Iris pigment epithelial cell (primary cell): Measurements from ENCODE around the gene TYMP.

Experiments
- DNase-seq: peaks from one replicate; pipeline ENCODE4 v3.0.0-alpha.2; 2011; ENCODE audit warnings: low read depth

TYMP gene

GRCh38 chr22:50483556-50483955, 46.3 kb downstream of the TYMP start:
- no peak for DNase-seq

DNA sequence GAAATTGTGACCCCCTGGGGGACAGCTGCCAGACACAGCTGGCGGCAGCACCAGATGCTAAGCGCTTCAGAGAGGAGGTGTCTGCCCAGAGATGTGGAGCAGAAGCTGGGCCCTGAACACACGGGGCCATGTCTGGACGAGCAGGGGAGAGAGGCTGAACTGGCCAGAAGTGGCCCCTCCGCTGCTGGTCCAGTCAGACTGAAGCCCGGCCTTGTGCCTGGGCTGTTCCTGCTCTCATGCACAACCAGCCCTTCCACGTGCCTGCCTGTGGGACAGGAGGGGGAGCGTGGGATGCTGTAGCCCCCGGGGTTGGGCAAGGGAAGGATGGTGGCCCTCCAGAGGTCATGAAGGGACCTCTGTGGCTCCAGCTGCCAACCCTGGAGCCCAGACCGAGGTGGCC, 46.7 kb downstream of the TYMP start:
- no peak for DNase-seq

- no peak for DNase-seq
Measured at GRCh38 chr22:50482107-50483074, 47.4 kb downstream of the TYMP start.

GRCh38 chr22:50481440-50482106, 48.2 kb downstream of the TYMP start, which contains the start of gene ADM2:
Gene ADM2 (plus strand): TSS chr22:50481543. CDS start chr22:50481848, 305 bp downstream.
- DNase-seq, result no peak

DNA sequence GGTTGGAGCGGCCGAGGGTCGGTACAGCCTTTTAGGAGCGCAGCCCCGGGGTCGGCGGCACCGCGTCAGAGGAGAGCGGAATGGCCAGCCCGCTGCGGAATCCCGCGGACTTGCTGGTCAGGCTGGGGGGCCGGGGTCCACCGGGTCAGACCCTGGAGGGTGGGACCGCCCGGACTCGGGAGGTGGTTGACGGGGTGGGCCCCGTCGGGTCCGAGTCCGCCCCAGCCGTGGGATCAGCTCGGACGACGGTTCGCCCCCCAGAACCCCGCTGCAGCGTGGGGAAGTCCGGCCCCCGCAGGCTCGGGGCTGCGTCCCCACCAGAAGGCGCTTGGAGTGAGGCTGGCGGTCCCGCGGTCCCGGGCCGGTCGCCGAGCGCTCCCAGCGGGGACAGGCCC, 48.8 kb downstream of the TYMP start:
- no peak for DNase-seq

DNA sequence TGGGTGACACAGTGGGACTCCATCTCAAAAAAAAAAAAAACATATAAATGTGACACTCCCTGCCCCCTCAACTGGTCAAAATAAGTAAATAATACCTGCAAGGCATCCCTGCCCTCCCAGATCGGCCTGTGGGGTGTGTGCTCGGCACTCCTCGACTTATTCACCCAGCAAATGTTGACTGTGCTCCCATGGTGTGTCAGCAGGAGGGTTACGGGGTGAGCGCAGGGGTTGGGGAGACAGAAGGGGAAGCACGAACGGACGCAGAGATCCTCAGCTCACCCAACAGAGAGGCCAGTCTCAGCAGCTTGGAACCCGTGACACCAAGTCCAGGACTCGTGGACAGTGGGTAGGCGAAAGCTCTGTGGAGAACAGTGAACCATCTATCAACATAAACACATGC, 50.1 kb downstream of the TYMP start:
- no peak for DNase-seq

DNA sequence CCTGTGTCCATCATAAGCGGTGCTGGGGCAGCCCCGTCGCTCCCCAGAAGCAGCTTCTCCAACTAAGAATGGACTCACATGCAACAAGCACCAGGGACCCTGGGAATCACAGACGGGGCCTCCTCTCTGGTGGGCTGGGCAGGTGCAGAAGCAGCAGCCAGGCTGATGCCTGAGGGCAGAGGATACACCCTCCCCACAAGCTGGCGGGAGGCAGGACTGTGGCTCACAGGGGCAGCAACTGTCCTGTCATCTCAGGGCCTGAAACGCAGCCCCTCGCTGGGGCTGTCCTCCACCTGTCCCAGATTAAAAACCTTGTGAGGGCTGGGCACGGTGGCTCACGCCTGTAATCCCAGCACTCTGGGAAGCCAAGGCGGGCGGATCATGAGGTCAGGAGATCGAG, 51.9 kb downstream of the TYMP start:
- DNase-seq, result no peak

DNA sequence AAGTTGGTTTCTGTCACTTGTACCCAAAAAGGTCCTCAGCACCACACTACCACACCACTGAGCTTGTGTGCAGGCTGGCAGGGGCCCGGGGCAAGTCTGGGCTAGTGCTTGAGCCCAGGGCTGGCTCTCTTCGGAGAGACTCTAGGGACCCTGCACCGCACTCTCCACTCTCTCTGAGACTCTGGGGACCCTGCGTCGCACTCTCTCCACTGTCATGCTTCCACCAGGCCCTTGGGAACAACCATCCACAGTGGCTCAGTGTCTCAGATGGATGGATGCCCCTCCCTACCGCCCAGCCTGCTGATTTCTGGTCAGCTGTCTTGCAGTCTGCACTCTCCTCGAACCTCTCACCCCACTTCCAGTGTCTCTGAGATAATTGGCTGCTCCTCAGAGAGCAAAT, 52.9 kb downstream of the TYMP start:
- no peak for DNase-seq
